IPS-20b (cell line): ENCODE data around the gene GCNT1.

Source experiments
- H3K27ac ChIP-seq: one replicate; pipeline ENCODE4 v1.5.1; 2013; ENCODE audit warnings: low read length
- H3K27me3 ChIP-seq: 2 replicates; pipeline ENCODE4 v1.6.1; 2013; ENCODE audit warnings: mild to moderate bottlenecking, low read length, inconsistent platforms; ENCODE audit not compliant: insufficient read depth
- H3K36me3 ChIP-seq: 2 replicates; pipeline ENCODE4 v1.6.1; 2013; ENCODE audit warnings: low read depth, mild to moderate bottlenecking, inconsistent platforms, low read length, moderate library complexity; ENCODE audit not compliant: insufficient read depth
- H3K4me1 ChIP-seq: 2 replicates; pipeline ENCODE4 v1.6.1; 2013; ENCODE audit warnings: mild to moderate bottlenecking, control low read depth, inconsistent platforms, low read length, moderate library complexity; ENCODE audit not compliant: insufficient read depth
- H3K4me3 ChIP-seq: 2 replicates; pipeline ENCODE4 v1.5.1; 2013; ENCODE audit warnings: mild to moderate bottlenecking, low read length, inconsistent platforms
- H3K9ac ChIP-seq: 2 replicates; pipeline ENCODE4 v1.6.1; 2013; ENCODE audit warnings: low read depth, mild to moderate bottlenecking, inconsistent platforms, low read length, moderate library complexity
- H3K9me3 ChIP-seq: 2 replicates; pipeline ENCODE4 v1.6.1; 2013; ENCODE audit warnings: mild to moderate bottlenecking, low read depth, low read length, inconsistent platforms; ENCODE audit not compliant: insufficient read depth

GCNT1 gene

DNA sequence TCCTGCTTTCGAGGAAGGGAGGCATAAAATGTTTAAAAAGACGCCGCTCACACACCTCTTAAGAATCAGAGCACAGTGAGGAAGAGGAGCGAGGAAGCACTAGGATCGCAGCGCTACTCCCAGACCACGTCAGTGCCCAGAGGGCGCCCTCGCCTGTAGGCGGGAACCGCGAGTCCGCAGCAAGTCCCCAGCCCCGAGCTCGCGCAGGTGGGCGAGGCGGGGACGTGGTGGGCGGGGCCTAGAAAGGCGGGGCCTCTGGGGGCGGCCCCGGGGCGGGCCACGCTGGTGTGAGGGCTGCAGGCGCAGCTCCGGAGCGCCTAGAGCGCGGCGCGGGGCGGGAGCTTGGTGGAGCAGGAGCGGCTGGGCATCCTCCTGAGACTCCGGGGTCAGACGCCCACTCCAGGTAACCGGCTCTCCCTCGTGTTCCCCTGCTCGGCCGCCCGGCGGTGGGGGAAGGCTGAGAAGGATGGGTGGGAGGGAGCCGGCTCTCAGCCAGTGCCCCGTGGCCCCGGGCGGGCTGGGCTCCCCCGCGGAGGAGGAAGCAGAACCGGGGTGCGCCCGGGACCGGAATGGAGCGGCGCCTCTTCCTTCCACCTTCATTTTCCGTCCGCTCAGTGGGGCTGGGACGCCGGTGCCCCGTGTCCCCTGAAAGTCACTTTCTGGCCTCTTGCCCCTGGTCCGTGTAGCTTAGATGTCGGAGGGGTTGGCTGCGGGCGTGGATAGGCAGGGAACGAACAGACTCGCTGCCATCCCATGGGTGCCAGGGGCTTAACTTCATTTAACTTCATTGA is at the start of gene GCNT1:
Gene GCNT1 (plus strand): TSS at position 280 of the 791 bp plus-strand sequence. CDS start 43,200 bp downstream, outside the sequence.
- Histone ChIP-seq H3K4me1 (0 out of 2 replicates have a peak, but pooled peaks cover 3% of the 10 kb centered on the region), H3K27ac (no peak within 1 kb of the TSS), H3K27me3 (peaks cover 23% of the 10 kb centered on the region; the same call in 1 of the 2 replicates), H3K9me3 (no peaks in the 10 kb centered on the region), H3K9ac (peak within 1 kb of the TSS; percentile 75; the same call in 1 of the 2 replicates), H3K4me3 (peak within 1 kb of the TSS; percentile 89), H3K36me3 (peaks cover 10% of the 10 kb centered on the region; the same call in 1 of the 2 replicates)

DNA sequence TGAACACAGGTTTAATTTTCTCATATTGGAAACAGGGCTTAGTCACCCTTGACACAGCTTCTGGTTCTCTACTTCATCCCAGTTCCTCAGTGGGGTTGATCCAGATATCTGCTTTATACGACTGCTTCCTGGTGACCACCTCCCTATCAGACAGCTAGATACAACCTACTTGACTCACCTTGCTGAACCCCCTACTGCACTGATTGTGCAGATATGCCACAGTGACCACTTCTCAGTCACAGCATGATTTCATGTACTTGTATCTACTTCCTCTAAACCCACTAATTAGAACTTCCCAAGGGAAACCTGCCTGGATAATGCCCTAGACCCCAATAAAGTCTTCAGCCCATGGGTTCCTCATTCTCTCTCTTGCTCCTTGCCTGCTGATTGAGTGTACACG is 46.3 kb upstream of the GCNT1 start:
- peaks cover 9% of the 10 kb centered on the region; the same call in 1 of the 2 replicates for H3K4me1 ChIP-seq
- H3K4me3 ChIP-seq = no peak overlapping the region
- no peak overlapping the region for H3K9ac ChIP-seq
- H3K36me3 ChIP-seq = no peaks in the 10 kb centered on the region
- no peak overlapping the region for H3K27ac ChIP-seq
- 0 out of 2 replicates have a peak, but pooled peaks cover 6% of the 10 kb centered on the region for H3K9me3 ChIP-seq
- no peaks in the 10 kb centered on the region for H3K27me3 ChIP-seq

DNA sequence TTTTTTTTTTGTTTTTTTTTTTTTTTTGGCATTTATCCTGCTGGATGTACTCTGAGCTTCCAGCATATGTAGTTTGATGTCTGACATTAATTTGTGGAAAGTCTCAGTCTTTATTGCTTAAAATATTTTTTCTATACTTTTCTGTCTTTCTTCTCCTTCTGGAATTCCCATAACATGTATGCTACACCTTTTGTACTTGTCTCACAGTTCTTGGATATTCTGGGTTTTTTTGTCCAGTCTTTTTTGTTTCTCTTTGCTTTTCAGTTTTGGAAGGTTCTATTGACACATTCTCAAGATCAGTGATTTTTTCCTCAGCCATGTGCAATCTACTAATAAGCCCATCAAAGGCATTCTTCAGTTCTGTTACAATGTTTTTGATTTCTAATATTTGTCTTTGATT is 45.3 kb upstream of the GCNT1 start:
- Histone ChIP-seq H3K9ac (no peak overlapping the region), H3K27ac (no peak overlapping the region), H3K4me1 (peaks cover 15% of the 10 kb centered on the region; the same call in 1 of the 2 replicates), H3K36me3 (no peaks in the 10 kb centered on the region), H3K27me3 (no peaks in the 10 kb centered on the region), H3K4me3 (no peak overlapping the region), H3K9me3 (0 out of 2 replicates have a peak, but pooled peaks cover 6% of the 10 kb centered on the region)

DNA sequence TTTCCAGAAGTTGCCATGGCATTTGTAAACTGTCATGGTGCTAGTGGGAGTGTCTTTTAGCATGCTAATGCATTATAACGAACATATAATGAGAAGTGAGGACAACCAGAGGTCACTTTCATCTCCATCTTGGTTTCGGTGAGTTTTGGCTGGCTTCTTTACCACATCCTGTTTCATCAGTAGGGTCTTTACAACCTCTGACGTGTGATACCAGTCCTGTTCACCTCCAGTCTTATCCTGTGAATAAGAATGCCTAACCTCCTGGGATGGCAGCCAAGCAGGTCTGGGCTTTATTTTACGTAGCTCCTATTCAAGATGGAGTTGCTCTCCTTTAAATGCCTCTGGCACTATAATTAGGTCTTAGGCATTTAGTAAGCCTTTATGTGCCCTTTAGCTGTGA is 44.3 kb upstream of the GCNT1 start:
- Histone ChIP-seq H3K27me3 (no peaks in the 10 kb centered on the region), H3K9me3 (0 out of 2 replicates have a peak, but pooled peaks cover 6% of the 10 kb centered on the region), H3K4me3 (no peak overlapping the region), H3K4me1 (peaks cover 17% of the 10 kb centered on the region; the same call in 1 of the 2 replicates), H3K27ac (no peak overlapping the region), H3K36me3 (no peaks in the 10 kb centered on the region), H3K9ac (no peak overlapping the region)

DNA sequence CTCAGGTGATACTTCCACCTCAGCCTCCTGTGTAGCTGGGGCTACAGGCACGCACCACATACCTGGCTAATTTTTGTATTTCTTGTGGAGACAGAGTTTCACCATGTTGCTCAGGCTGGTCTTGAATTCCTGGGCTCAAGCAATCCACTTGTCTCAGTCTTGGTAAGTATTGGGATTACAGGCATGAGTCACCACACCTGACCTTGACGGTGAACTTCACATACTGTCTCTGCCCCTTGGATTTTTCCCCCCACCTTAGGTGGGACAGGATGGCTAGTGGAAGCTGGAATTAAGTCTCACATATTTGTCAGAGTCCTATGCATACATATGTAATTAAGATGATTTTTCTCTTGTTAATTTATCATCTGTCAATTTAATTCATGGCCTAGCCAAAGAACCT is 43.8 kb upstream of the GCNT1 start:
- Histone ChIP-seq H3K9ac (no peak overlapping the region), H3K4me1 (peaks cover 17% of the 10 kb centered on the region; the same call in 1 of the 2 replicates), H3K36me3 (no peaks in the 10 kb centered on the region), H3K4me3 (no peak overlapping the region), H3K9me3 (0 out of 2 replicates have a peak, but pooled peaks cover 6% of the 10 kb centered on the region), H3K27ac (no peak overlapping the region), H3K27me3 (no peaks in the 10 kb centered on the region)

- Histone ChIP-seq H3K9me3 (0 out of 2 replicates have a peak, but pooled peaks cover 6% of the 10 kb centered on the region), H3K9ac (no peak overlapping the region), H3K27ac (no peak overlapping the region), H3K36me3 (no peaks in the 10 kb centered on the region), H3K4me1 (peaks cover 17% of the 10 kb centered on the region; the same call in 1 of the 2 replicates), H3K4me3 (no peak overlapping the region), H3K27me3 (no peaks in the 10 kb centered on the region)
Measured at GRCh38 chr9:76415731-76416130, 43.3 kb upstream of the GCNT1 start.

DNA sequence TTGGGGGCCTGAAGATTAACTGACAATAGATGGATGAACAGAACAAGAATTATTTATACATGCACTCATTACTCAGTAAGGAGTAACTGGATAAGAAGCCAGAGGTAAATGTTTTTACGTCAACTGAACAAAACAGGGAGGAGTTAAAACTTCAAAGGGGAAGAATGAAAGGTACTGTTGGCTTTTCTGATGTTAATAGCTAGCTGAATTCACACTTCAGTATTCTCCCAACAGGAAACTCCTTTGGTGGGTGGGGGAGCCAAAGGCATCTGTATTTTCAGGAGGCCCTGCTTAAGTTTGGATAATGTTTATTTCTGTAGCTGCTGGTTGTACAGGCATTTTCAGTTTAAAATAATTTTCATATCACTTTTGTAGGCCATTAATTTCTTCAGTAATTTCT is 41.6 kb upstream of the GCNT1 start:
- H3K27me3 ChIP-seq = no peaks in the 10 kb centered on the region
- 0 out of 2 replicates have a peak overlapping the region, but pooled peaks have one; percentile 28 for H3K4me3 ChIP-seq
- no peak overlapping the region for H3K9ac ChIP-seq
- no peak overlapping the region for H3K27ac ChIP-seq
- H3K36me3 ChIP-seq = no peaks in the 10 kb centered on the region
- 0 out of 2 replicates have a peak, but pooled peaks cover 6% of the 10 kb centered on the region for H3K9me3 ChIP-seq
- H3K4me1 ChIP-seq = peaks cover 17% of the 10 kb centered on the region; the same call in 1 of the 2 replicates

GRCh38 chr9:76419782-76420380 is 39.1 kb upstream of the GCNT1 start:
- Histone ChIP-seq H3K9me3 (no peaks in the 10 kb centered on the region), H3K9ac (no peak overlapping the region), H3K36me3 (no peaks in the 10 kb centered on the region), H3K4me1 (peaks cover 17% of the 10 kb centered on the region; the same call in 1 of the 2 replicates), H3K27me3 (no peaks in the 10 kb centered on the region), H3K4me3 (no peak overlapping the region), H3K27ac (no peak overlapping the region)

- H3K9ac ChIP-seq = no peak overlapping the region
- no peak overlapping the region for H3K4me3 ChIP-seq
- peaks cover 3% of the 10 kb centered on the region; the same call in 1 of the 2 replicates for H3K4me1 ChIP-seq
- no peaks in the 10 kb centered on the region for H3K36me3 ChIP-seq
- H3K9me3 ChIP-seq = no peaks in the 10 kb centered on the region
- H3K27ac ChIP-seq = no peak overlapping the region
- no peaks in the 10 kb centered on the region for H3K27me3 ChIP-seq
Measured at GRCh38 chr9:76423216-76424177, 35.5 kb upstream of the GCNT1 start.

DNA sequence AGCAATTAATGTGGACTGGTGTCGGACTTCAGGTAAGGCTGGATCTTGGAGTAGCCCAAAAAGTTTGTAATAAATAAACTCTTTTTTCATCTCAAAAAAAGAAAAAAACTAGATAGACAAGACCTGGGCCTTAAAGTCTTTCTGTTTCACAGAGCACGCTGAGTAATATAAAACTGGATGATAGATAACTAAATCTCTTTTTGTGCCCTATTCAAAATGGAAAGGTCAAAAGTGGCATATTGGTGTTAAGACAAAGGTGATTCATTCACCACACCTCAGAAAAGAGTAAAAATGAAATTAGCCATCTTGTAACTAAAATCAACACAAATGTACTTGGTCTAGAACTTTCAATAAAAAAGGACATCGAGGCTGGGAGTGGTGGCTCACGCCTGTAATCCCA is 34.5 kb upstream of the GCNT1 start:
- Histone ChIP-seq H3K4me1 (no peaks in the 10 kb centered on the region), H3K27me3 (no peaks in the 10 kb centered on the region), H3K27ac (no peak overlapping the region), H3K4me3 (no peak overlapping the region), H3K36me3 (no peaks in the 10 kb centered on the region), H3K9me3 (no peaks in the 10 kb centered on the region), H3K9ac (no peak overlapping the region)
